HG03025 (cell line): ENCODE results near the gene TRPM2.
"Not testable (repeated sequence)": the region's sequence is repeated elsewhere in the genome, so short reads cannot be mapped to it uniquely, and the experiment has no call there.

Source experiments
- ATAC-seq: cut with Tn5 transposase; IDR thresholded peaks from one replicate; pipeline ENCODE4 v1.9.1; 2021; ENCODE audit warnings: mild to moderate bottlenecking, moderate library complexity; ENCODE audit not compliant: unreplicated experiment, low FRiP score

Gene TRPM2

GRCh38 chr21:44475266-44475845 is 121.9 kb downstream of the TRPM2 start:
- ATAC-seq = no peak

GRCh38 chr21:44477131-44477530 is 123.7 kb downstream of the TRPM2 start:
- no peak for ATAC-seq

GRCh38 chr21:44477712-44478111 is 124.3 kb downstream of the TRPM2 start:
- ATAC-seq = no peak

DNA sequence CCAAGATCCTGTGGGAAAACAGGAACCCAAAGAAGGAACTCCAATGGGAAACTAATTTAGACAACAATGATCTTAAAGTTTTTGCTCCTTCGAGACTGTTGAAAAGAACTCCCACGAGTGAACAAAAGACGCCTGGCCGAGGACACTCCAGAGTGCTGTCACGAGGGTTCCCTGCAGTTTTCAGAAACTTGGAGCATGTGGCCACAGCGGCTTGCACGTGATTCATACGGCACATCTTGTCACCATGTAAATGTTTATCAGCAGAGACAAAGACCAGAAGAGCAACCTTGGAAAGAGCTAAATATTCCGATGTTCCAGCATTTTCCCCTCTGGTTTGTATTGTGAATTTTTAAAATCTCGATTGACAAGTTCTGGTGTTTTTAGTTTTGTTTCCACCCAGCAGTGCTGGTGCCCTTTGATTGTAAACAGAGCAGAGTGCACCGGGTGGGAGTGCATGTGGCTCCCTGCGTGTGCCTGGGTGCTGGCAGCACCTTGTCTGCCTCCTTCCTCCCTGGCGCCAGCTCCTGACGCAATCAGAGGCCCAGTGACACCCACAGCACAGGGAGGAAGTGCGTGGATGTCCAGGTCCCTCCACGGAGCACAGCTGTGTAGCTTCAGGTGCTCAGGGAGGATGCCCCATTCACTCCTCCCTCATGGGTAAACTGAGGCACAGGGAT is 124.8 kb downstream of the TRPM2 start:
- no peak for ATAC-seq

DNA sequence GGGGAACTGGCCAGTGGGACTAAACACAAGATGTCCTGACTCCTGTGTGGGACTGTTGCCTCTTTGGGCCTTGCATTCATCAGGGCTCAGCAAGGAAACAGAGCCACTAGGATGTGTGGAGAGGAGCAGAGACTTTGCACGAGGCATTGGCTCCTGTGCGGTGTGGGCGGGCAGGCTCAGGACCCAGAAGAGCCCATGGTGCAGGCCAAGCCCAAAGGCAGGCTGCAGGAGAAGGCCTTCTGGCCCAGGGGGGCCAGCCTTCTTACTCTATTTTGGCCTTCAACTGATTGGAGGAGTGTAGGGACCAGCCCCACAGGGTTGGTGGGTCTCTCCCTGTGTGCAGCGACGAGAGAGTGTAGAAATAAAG is 125.4 kb downstream of the TRPM2 start:
- ATAC-seq = no peak

DNA sequence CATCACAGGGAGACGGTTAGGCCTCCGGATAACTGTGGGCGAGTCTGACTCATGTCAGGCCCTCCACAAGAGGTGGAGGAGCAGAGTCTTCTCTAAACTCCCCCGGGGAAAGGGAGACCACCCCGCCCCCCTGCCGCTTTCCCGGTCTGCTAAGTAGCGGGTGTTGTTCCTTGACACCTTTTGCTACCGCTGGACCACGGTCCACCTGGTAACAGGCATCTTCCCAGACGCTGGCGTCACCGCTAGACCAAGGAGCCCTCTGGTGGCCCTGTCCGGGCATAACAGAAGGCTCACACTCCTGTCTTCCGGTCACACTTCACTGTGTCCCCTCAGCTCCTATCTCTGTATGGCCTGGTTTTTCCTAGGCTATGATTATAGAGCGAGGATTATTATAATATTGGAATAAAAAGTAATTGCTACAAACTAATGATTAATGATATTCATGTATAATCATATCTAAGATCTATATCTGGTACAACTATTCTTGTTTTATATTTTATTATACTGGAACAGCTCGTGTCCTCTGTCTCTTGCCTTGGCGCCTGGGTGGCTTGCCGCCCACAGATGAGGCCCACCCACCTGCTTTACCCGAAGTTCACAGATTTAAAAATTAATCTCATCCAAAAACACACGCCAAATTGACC is 126.3 kb downstream of the TRPM2 start:
- ATAC-seq = not testable (repeated sequence)

- no peak for ATAC-seq
Measured at GRCh38 chr21:44480200-44481053, 127.0 kb downstream of the TRPM2 start.

DNA sequence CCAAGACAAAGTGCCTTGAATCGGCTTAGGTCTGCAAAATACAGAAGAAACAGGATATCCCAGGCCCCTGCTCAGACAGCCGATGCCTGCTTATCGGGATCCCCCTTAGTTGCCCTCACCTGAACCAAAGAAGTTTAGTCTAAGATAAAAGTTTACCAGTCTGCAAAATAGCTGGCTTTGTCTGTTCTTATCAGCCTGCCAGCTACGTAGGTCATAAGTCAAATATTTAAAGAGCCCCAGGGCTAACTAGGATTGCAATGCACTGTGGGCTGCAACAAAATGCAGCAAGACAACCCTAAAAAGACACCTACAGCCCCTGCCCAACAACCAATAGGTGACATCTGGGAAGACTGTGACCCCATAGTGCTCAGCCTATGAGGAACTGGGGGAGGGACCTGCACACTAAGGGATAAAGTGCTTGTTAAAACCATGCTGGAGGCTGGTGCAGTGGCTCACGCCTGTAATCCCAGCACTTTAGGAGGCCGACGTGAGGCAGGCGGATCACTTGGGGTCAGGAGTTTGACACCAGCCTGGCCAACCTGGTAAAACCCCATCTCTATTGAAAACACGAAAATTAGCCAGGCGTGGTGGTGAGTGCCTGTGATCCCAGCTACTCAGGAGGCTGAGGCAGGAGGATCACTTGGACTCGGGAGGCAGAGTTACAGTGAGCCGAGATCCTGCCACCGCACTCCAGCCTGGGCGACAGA is 129.3 kb downstream of the TRPM2 start:
- no peak for ATAC-seq

DNA sequence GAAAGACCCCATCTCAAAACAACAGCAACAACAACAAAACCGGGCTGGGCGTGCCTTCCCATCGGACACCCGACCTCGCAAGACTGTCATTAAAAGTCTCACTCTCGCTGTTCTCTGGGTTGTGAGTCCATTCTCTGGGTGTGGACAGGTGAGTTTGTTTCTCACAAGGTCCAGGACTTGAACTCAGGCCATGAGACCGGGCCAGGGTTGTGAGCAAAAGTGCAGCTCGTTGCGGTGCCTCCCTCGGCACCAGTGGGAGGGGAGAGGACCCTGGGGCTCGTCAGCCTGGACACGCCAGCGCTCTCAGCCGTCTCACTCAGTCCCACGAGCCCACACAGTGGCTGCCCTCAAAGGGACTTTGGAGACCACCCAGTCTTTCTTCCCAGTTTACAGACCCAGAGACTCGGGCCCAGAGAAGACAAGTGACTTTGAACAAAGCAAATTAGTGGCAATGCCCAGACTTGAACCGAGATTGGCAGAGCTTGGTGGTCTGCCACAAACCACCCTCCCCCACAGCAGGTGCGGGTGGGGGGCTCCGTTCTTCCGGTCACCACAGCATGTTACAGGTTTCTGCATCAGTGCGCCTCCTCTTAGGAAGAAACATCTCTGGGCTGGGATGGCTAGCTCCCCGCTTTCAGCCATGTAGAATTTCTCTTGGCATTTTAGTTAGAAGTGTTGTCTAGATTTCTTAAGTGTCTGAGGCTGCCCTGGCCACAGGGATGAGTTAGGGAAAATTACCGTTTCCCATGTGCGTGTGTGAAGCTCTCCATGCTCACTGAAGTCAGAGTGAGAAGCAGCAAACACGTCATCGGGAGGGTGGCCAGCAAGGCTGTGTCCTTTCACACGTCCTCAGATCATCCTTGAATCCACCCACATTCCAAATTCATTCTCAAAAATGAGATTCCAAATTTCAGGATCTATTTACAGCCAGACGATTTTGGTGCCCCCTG is 130.1 kb downstream of the TRPM2 start:
- no peak for ATAC-seq

DNA sequence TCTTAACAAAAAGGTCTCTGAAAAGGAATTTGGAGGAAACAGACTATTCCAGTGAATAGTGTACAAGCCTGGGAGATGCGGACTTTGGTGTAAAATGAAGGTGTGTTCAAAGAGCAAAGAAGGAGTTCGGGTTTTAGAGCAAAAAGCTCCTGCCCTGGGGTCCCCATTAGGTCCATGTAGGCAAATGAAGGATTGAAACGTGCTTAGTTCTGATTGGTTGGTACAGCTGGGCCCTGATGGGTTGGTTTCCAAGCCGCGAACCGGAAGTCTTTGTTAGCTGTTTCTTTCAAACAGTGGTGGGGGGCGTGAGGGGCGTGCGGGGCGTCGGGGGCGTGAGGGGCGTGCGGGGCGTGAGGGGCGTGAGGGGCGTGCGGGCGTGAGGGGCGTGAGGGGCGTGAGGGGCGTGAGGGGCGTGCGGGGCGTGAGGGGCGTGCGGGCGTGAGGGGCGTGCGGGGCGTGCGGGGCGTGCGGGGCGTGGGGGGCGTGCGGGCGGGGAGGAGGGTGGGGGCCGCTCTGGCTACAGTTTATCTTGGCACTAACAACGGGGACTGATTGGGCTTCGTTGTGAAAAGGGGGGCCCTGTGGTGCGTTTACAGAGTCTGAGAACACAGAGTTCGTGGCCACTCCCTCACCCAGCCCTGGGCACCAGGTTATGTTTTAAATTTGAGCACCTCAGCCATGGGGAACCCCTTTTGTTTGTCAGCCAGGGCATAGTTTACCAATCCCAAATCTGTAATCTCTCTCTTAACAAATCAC is 131.3 kb downstream of the TRPM2 start:
- no peak for ATAC-seq

GRCh38 chr21:44485254-44485793 is 131.9 kb downstream of the TRPM2 start:
- no peak for ATAC-seq

DNA sequence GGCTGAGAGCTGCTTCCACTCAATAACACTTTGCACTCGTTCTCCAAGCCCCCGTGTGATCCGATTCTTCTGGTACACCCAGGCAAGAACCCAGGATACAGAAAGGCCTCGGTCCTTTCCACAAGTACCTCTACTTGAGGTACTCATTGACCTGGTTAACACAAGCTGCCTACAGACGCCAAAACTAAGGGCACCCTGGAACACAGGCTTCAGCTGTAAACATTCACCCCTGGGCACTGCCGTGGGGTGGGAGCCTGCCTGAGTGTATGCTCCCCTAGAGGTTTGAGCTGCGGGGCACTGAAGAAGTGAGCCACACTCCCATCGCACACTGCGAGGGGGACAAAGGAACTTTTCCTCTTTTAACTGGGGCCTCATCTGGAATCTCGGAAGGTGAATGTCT is 132.4 kb downstream of the TRPM2 start:
- ATAC-seq = no peak

DNA sequence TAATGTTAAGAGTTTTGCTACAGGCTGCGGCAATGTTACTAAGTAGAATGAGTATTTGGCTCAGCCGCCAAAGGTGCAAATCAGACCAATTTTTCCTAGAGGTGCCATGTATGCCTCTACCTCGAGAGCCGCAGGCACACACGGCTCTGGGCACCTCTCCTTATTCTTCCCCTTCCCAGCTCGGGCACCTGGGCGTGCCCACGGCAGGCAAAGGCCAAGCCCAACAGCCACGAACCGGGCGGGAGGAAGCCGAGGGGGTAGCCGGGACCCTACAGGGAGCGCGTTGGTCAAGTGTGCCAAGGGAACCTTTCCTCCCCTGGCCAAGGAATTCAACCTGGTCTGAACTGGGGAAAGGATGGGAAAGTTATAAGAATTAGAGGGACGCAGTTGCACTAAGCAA is 132.9 kb downstream of the TRPM2 start:
- no peak for ATAC-seq

DNA sequence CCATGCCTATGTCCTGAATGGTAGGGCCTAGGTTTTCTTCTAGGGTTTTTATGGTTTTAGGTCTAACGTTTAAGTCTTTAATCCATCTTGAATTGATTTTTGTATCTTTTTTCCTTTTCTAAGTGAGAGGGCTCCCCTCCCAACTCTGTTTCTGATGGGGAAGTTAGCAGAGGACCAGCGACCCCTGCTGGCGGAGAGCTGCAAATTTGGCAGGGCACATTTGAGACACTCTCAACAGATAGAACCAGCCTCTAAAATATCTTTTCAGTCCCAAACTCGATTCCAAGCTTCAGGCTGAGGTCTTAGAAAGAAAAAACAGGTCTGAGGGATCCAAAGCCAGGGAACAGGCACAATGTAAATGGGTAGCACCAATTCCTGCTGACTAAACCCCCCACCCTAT is 134.4 kb downstream of the TRPM2 start:
- ATAC-seq = no peak

GRCh38 chr21:44489962-44490361 is 136.5 kb downstream of the TRPM2 start:
- no peak for ATAC-seq

DNA sequence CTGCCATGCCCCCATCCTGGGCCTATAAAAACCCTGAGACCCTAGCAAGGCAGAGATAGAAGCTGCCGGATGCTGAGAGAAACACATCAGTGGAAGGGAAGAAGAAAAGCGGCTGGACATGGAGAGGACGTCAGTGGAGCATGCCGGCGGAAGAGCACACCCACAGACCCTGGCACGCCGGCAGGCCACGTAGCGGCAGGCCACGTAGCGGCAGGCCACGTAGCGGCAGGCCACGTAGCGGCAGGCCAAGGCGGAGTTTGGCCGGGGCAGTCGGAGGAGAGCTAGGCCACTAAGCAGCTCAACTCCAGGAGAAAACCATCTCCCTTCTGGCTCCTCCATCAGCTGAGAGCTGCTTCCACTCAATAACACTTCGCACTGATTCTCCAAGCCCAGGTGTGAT is 137.0 kb downstream of the TRPM2 start:
- no peak for ATAC-seq

DNA sequence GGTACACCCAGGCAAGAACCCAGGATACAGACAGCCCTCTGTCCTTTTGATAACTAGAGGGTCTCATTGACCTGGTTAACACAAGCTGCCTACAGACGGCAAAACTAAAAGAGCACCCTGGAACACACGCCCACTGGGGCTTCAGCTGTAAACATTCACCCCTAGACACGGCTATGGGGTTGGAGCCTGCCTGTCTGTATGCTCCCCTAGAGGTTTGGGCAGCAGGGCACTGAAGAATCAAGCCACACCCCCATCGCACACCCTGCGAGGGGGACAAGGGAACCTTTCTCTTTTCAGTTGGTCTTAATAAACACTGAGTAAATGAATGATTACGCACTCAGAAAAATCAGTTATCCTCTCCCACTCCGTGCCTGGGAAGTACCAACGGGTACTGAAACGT is 137.4 kb downstream of the TRPM2 start:
- no peak for ATAC-seq
